B cell (primary cell): ENCODE results near the gene CNTNAP2. TPM values are rescaled to one million over a fixed set of nuclear protein-coding genes. Genes with fewer than 3 reads are reported as not detected.

Experiments used
- ATAC-seq: fragments of 200-7000 bp; cut with Tn5 transposase; one replicate; pipeline ENCODE4 v1.10.0; 2021; ENCODE audit warnings: low read depth, mild to moderate bottlenecking, moderate number of reproducible peaks, moderate library complexity
- CTCF ChIA-PET: fragments of 350-600 bp; sonication (Branson Sonifier 250); formaldehyde crosslinking; loops from one replicate; lab custom pipeline; 2021; ENCODE audit warnings: antibody characterized with exemption, inconsistent platforms; lab: Charles Lee
- POLR2A ChIA-PET: fragments of 350-600 bp; sonication (Branson Sonifier 250); formaldehyde crosslinking; loops from one replicate; lab custom pipeline; 2021; ENCODE audit warnings: antibody characterized with exemption; lab: Charles Lee
- DNase-seq: peaks from one replicate; pipeline ENCODE4 v3.0.0; 2013
- H2AFZ ChIP-seq: 2 replicates; pipeline ENCODE4 v1.6.1; 2012; ENCODE audit warnings: mild to moderate bottlenecking, low read depth, low read length; ENCODE audit not compliant: insufficient read depth, poor library complexity, severe bottlenecking
- H3K27ac ChIP-seq, 2 donors: 1 replicate in 1 of 2; 2 replicates in 1 of 2; pipeline ENCODE4 v1.5.1; 2012 to 2013; ENCODE audit warnings: low read length in 2 of 2, mild to moderate bottlenecking in 2 of 2, moderate library complexity in 1 of 2
- H3K27me3 ChIP-seq, 4 experiments: fragments of 200-600 bp in 1 of 4; sonication (generic) in 1 of 4; replicated peaks in 1 of 4; 1 replicate in 2 of 4; 2 replicates in 2 of 4; pipeline versions ENCODE4 v1.6.1 to v1.7.0; 2013 to 2016; ENCODE audit warnings: low read length in 3 of 4, mild to moderate bottlenecking in 2 of 4, mixed read lengths in 1 of 4, moderate library complexity in 1 of 4; ENCODE audit not compliant: insufficient read depth in 4 of 4, control insufficient read depth in 3 of 4; ENCODE audit errors: control extremely low read depth in 1 of 4
- H3K36me3 ChIP-seq, 2 experiments: replicated peaks in 1 of 2; 1 replicate in 1 of 2; 2 replicates in 1 of 2; pipeline versions ENCODE4 v1.6.1 to v1.7.1; 2013; ENCODE audit warnings: low read length in 1 of 2; ENCODE audit not compliant: insufficient read depth in 2 of 2, control insufficient read depth in 1 of 2; ENCODE audit errors: control extremely low read depth in 1 of 2, extremely low read depth in 1 of 2
- H3K4me1 ChIP-seq, 2 donors: fragments of 200-600 bp in 1 of 2; sonication (generic) in 1 of 2; 1 replicate in 1 of 2; 2 replicates in 1 of 2; pipeline versions ENCODE4 v1.5.1 to v1.6.1; 2013 to 2017; ENCODE audit warnings: low read length in 2 of 2; ENCODE audit not compliant: control insufficient read depth in 2 of 2, insufficient read depth in 2 of 2
- H3K4me2 ChIP-seq: replicated peaks from 2 replicates; pipeline ENCODE3; 2012; ENCODE audit warnings: mild to moderate bottlenecking, low read depth, low read length; ENCODE audit not compliant: poor library complexity, severe bottlenecking
- H3K4me3 ChIP-seq, 5 experiments: fragments of 200-600 bp in 1 of 5; sonication (generic) in 1 of 5; 1 replicate in 3 of 5; 2 replicates in 2 of 5; pipeline versions ENCODE4 v1.5.1 to v1.7.0; 2011 to 2016; ENCODE audit warnings: low read length in 4 of 5, mild to moderate bottlenecking in 4 of 5, low read depth in 2 of 5, control low read depth in 1 of 5, moderate library complexity in 1 of 5; ENCODE audit not compliant: insufficient read depth in 1 of 5; ENCODE audit errors: control extremely low read depth in 1 of 5, extremely low read depth in 1 of 5
- H3K79me2 ChIP-seq: fragments of 200-600 bp; sonication (generic); one replicate; pipeline ENCODE4 v1.6.0; 2016; ENCODE audit warnings: low read length; ENCODE audit not compliant: control insufficient read depth, insufficient read depth
- H3K9ac ChIP-seq: fragments of 200-600 bp; sonication (generic); 2 replicates; pipeline ENCODE4 v1.6.1; 2017; ENCODE audit warnings: mild to moderate bottlenecking, low read length, moderate library complexity
- H3K9me3 ChIP-seq, 3 donors: one replicate each; pipeline versions ENCODE4 v1.6.1 to v1.7.1; 2013; ENCODE audit warnings: low read length in 2 of 3; ENCODE audit not compliant: control insufficient read depth in 2 of 3, insufficient read depth in 1 of 3; ENCODE audit errors: control extremely low read depth in 1 of 3
- H4K20me1 ChIP-seq: 2 replicates; pipeline ENCODE4 v1.6.0; 2012; ENCODE audit warnings: mild to moderate bottlenecking, low read length; ENCODE audit not compliant: insufficient read depth, control insufficient read depth, poor library complexity, severe bottlenecking
- H3K27ac Mint-ChIP-seq: one replicate; pipeline ENCODE4 v1.8.0; 2021; ENCODE audit warnings: mixed read lengths
- H3K27me3 Mint-ChIP-seq: one replicate; pipeline ENCODE4 v1.8.0; 2021; ENCODE audit warnings: mixed read lengths
- H3K4me1 Mint-ChIP-seq: one replicate; pipeline ENCODE4 v1.8.0; 2021; ENCODE audit warnings: mixed read lengths
- H3K4me3 Mint-ChIP-seq: one replicate; pipeline ENCODE4 v1.8.0; 2021; ENCODE audit warnings: mixed read lengths
- H3K9me3 Mint-ChIP-seq: one replicate; pipeline ENCODE4 v1.8.0; 2022; ENCODE audit warnings: mixed read lengths; ENCODE audit not compliant: insufficient read depth
- EZH2 ChIP-seq: IDR thresholded peaks from 2 replicates; pipeline ENCODE4 v1.6.1; 2012; ENCODE audit warnings: borderline replicate concordance, low read depth, mild to moderate bottlenecking, moderate library complexity, low read length; ENCODE audit not compliant: insufficient read depth, poor library complexity, severe bottlenecking
- WGBS: methylation state at CpG from one replicate; pipeline ENCODE4 v1.1.5; 2013; ENCODE audit warnings: missing lambda C conversion rate; ENCODE audit not compliant: insufficient coverage; 5-methylcytosine and 5-hydroxymethylcytosine counted together
- intact Hi-C: fragments of 100-400 bp; cut with micrococcal nuclease; formaldehyde crosslinking; loops from one replicate; pipeline ENCODE4 v1.10.0; 2022
- polyA plus RNA-seq: library from polyadenylated mRNA; depleted of rRNA; stranded (reverse); fragments of >200 nt; gene quantifications from 2 replicates; pipeline ENCODE4 v1.2.3, GENCODE V29; 2012
- total RNA-seq, 2 donors: library from RNA; stranded (reverse); fragments of 120-200 nt in 1 of 2; gene quantifications; 1 replicate in 1 of 2; 2 replicates in 1 of 2; pipeline versions ENCODE4 v1.2.3 to v1.2.4, GENCODE V29; 2013 to 2022
- TF ChIP-seq, protein P1 (sequence below): fragments of 200-600 bp; IDR thresholded peaks from one replicate; pipeline ENCODE4 v1.8.0; 2022; ENCODE audit warnings: antibody characterized with exemption, mild to moderate bottlenecking

CNTNAP2 gene
- total and polyA plus RNA-seq, 2 donors (not counting 1 experiment from before 2014, with no cell fraction given): 7.4 to 16.6 TPM

DNA sequence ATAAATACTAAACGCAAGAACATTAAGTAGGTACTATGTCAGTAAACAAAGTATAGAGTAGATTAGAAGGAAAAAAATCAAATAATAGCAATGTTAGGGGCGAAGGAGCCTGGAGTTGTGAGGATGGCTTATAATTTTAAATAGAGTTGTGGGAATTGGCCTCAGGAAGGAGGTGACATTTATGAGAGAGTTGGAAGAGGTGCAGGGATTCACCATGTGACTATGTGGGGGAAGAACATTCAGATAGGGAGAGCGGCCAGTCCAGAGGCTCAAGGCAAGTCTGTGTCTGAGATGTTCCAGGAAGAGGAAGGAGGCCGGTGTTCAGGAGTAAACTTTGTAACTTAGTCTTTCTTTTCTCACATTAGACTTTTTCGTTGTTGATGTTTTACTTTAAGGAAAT is 1695.3 kb downstream of the CNTNAP2 start:
- no peaks in the 10 kb centered on the region for H4K20me1 ChIP-seq
- no peak overlapping the region for H3K9ac ChIP-seq
- CTCF ChIA-PET: no interaction called here
- 93% methylated on average over 3 of the region's 5 CpGs for WGBS
- no peak overlapping the region for H3K4me3 Mint-ChIP-seq
- no peaks in the 10 kb centered on the region for H3K79me2 ChIP-seq
- no peaks in the 10 kb centered on the region for H3K4me1 ChIP-seq
- H2AFZ ChIP-seq: no peak overlapping the region
- TF ChIP-seq, protein P1, sequence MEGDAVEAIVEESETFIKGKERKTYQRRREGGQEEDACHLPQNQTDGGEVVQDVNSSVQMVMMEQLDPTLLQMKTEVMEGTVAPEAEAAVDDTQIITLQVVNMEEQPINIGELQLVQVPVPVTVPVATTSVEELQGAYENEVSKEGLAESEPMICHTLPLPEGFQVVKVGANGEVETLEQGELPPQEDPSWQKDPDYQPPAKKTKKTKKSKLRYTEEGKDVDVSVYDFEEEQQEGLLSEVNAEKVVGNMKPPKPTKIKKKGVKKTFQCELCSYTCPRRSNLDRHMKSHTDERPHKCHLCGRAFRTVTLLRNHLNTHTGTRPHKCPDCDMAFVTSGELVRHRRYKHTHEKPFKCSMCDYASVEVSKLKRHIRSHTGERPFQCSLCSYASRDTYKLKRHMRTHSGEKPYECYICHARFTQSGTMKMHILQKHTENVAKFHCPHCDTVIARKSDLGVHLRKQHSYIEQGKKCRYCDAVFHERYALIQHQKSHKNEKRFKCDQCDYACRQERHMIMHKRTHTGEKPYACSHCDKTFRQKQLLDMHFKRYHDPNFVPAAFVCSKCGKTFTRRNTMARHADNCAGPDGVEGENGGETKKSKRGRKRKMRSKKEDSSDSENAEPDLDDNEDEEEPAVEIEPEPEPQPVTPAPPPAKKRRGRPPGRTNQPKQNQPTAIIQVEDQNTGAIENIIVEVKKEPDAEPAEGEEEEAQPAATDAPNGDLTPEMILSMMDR: no peak
- H3K27me3 Mint-ChIP-seq: no peaks in the 10 kb centered on the region
- DNase-seq: no peak
- no peak overlapping the region for H3K27ac Mint-ChIP-seq
- H3K36me3 ChIP-seq: no peaks in the 10 kb centered on the region
- no peaks in the 10 kb centered on the region for H3K27me3 ChIP-seq
- H3K27ac ChIP-seq: no peak overlapping the region
- no peaks in the 10 kb centered on the region for H3K9me3 ChIP-seq
- H3K9me3 Mint-ChIP-seq: no peaks in the 10 kb centered on the region
- POLR2A ChIA-PET: no interaction called here
- intact Hi-C loops: no loop called here
- H3K4me1 Mint-ChIP-seq: no peaks in the 10 kb centered on the region
- no peak overlapping the region for H3K4me3 ChIP-seq
- H3K4me2 ChIP-seq: no peak overlapping the region
- no peak for ATAC-seq

DNA sequence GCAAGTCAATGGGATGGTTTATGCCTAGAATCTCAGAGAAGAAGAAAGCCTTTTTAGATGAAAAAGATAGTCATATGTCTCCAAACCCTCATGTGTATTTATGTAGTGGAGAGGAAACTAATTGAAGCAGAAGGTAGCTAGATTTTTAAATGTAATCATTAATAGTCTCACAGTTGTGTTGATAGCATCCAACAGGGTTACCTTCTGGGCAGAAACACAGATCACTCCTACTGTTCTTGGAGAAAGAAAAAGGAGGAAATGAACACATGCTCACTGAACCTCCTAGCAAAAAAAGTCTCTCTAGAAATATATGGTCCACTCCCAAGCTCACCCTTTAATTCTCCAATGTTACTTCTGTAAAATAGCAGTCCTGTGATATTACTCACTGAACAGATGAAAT is 1696.7 kb downstream of the CNTNAP2 start:
- H2AFZ ChIP-seq: no peak overlapping the region
- H3K27me3 Mint-ChIP-seq: no peaks in the 10 kb centered on the region
- no peaks in the 10 kb centered on the region for H3K9me3 Mint-ChIP-seq
- CTCF ChIA-PET: no interaction called here
- no peak overlapping the region for H3K9ac ChIP-seq
- H3K27ac ChIP-seq: no peak overlapping the region
- intact Hi-C loops: no loop called here
- no peaks in the 10 kb centered on the region for H3K9me3 ChIP-seq
- H3K36me3 ChIP-seq: no peaks in the 10 kb centered on the region
- no peak for ATAC-seq
- no peaks in the 10 kb centered on the region for H3K4me1 ChIP-seq
- no peak overlapping the region for H3K4me2 ChIP-seq
- DNase-seq: no peak
- POLR2A ChIA-PET: no interaction called here
- H3K79me2 ChIP-seq: no peaks in the 10 kb centered on the region
- H3K27me3 ChIP-seq: no peaks in the 10 kb centered on the region
- no peaks in the 10 kb centered on the region for H3K4me1 Mint-ChIP-seq
- no peak overlapping the region for H3K4me3 Mint-ChIP-seq
- no peak overlapping the region for H3K27ac Mint-ChIP-seq
- H3K4me3 ChIP-seq: no peak overlapping the region
- H4K20me1 ChIP-seq: no peaks in the 10 kb centered on the region
- TF ChIP-seq, protein P1: no peak
- no peak for TF ChIP-seq EZH2
